CD14-positive monocyte (primary cell): Measurements from ENCODE around the gene RNASE4. TPM values are rescaled to one million over a fixed set of nuclear protein-coding genes. Genes with fewer than 3 reads are reported as not detected.

Experiments
- DNase-seq, 3 donors: peaks; one replicate each; pipeline ENCODE4 v3.0.0-alpha.2; 2011 to 2022
- H2AFZ ChIP-seq: 2 replicates; pipeline ENCODE4 v1.6.0; 2012; ENCODE audit warnings: mild to moderate bottlenecking, low read depth, low read length, inconsistent platforms; ENCODE audit not compliant: insufficient read depth, poor library complexity, severe bottlenecking
- H3K27ac ChIP-seq, 2 donors: 1 replicate in 1 of 2; 2 replicates in 1 of 2; pipeline ENCODE4 v1.5.1; 2012 to 2013; ENCODE audit warnings: low read length in 2 of 2, control low read depth in 1 of 2, inconsistent platforms in 1 of 2, low read depth in 1 of 2, mild to moderate bottlenecking in 1 of 2
- H3K27me3 ChIP-seq, 2 donors: one replicate each; pipeline versions ENCODE4 v1.6.0 to v1.6.1; 2011 to 2013; ENCODE audit warnings: low read length in 2 of 2; ENCODE audit not compliant: control insufficient read depth in 2 of 2, insufficient read depth in 2 of 2
- H3K36me3 ChIP-seq, 2 donors: replicated peaks in 1 of 2; 1 replicate in 1 of 2; 2 replicates in 1 of 2; pipeline versions ENCODE4 v1.5.1 to v1.6.1; 2012 to 2013; ENCODE audit warnings: low read length in 2 of 2, control low read depth in 1 of 2, inconsistent platforms in 1 of 2, mild to moderate bottlenecking in 1 of 2; ENCODE audit not compliant: insufficient read depth in 2 of 2, control insufficient read depth in 1 of 2
- H3K4me1 ChIP-seq, 2 donors: 1 replicate in 1 of 2; 2 replicates in 1 of 2; pipeline versions ENCODE4 v1.5.1 to v1.6.1; 2012 to 2013; ENCODE audit warnings: low read length in 2 of 2, control low read depth in 1 of 2, inconsistent platforms in 1 of 2, mild to moderate bottlenecking in 1 of 2, moderate library complexity in 1 of 2; ENCODE audit not compliant: insufficient read depth in 2 of 2, control insufficient read depth in 1 of 2
- H3K4me2 ChIP-seq: replicated peaks from 2 replicates; pipeline ENCODE3; 2012; ENCODE audit warnings: low read length, moderate library complexity, mild to moderate bottlenecking; ENCODE audit not compliant: poor library complexity, severe bottlenecking; ENCODE audit errors: extremely low read depth
- H3K4me3 ChIP-seq, 3 experiments: fragments of 200-600 bp in 1 of 3; sonication (generic) in 1 of 3; replicated peaks in 1 of 3; 1 replicate in 2 of 3; 2 replicates in 1 of 3; pipeline ENCODE4 v1.5.1; 2011 to 2013; ENCODE audit warnings: low read length in 3 of 3, mild to moderate bottlenecking in 3 of 3, control low read depth in 2 of 3, low read depth in 2 of 3, inconsistent platforms in 1 of 3, moderate library complexity in 1 of 3
- H3K79me2 ChIP-seq: 2 replicates; pipeline ENCODE4 v1.6.0; 2012; ENCODE audit warnings: mild to moderate bottlenecking, control low read depth, inconsistent platforms, low read length, moderate library complexity; ENCODE audit not compliant: insufficient read depth
- H3K9ac ChIP-seq: 2 replicates; pipeline ENCODE4 v1.6.0; 2017; ENCODE audit warnings: low read length, mild to moderate bottlenecking; ENCODE audit not compliant: insufficient read depth, poor library complexity, severe bottlenecking
- H3K9me3 ChIP-seq, 2 donors: replicated peaks in 1 of 2; 1 replicate in 1 of 2; 2 replicates in 1 of 2; pipeline versions ENCODE4 v1.5.1 to v1.6.1; 2012 to 2013; ENCODE audit warnings: low read length in 2 of 2, control low read depth in 1 of 2; ENCODE audit not compliant: control insufficient read depth in 1 of 2, insufficient read depth in 1 of 2
- H4K20me1 ChIP-seq: 2 replicates; pipeline ENCODE4 v1.6.0; 2012; ENCODE audit warnings: mild to moderate bottlenecking, low read length, control low read depth, moderate library complexity; ENCODE audit not compliant: insufficient read depth
- H3K27ac Mint-ChIP-seq, 7 donors: one replicate each; pipeline ENCODE4 v1.8.0; 2020; ENCODE audit warnings: mild to moderate bottlenecking in 7 of 7, mixed read lengths in 7 of 7, moderate library complexity in 6 of 7, inconsistent platforms in 2 of 7
- H3K27me3 Mint-ChIP-seq, 3 donors: one replicate each; pipeline ENCODE4 v1.8.0; 2021 to 2022; ENCODE audit warnings: low read depth in 3 of 3, mild to moderate bottlenecking in 3 of 3, mixed read lengths in 3 of 3, moderate library complexity in 3 of 3, inconsistent platforms in 1 of 3
- H3K36me3 Mint-ChIP-seq, 2 donors: one replicate each; pipeline ENCODE4 v1.8.0; 2020; ENCODE audit warnings: mixed read lengths in 2 of 2, inconsistent platforms in 1 of 2, mild to moderate bottlenecking in 1 of 2
- H3K4me1 Mint-ChIP-seq: one replicate; pipeline ENCODE4 v1.8.0; 2020; ENCODE audit warnings: mild to moderate bottlenecking, mixed read lengths
- H3K4me3 Mint-ChIP-seq, 2 donors: one replicate each; pipeline ENCODE4 v1.8.0; 2020; ENCODE audit warnings: mild to moderate bottlenecking in 2 of 2, mixed read lengths in 2 of 2, moderate library complexity in 1 of 2
- H3K9me3 Mint-ChIP-seq, 7 donors: one replicate each; pipeline ENCODE4 v1.8.0; 2020 to 2022; ENCODE audit warnings: mixed read lengths in 7 of 7, mild to moderate bottlenecking in 6 of 7, moderate library complexity in 6 of 7, inconsistent platforms in 2 of 7
- CTCF ChIP-seq: fragments of 200-600 bp; IDR thresholded peaks from one replicate; pipeline ENCODE4 v1.8.0; 2022; ENCODE audit warnings: antibody characterized with exemption, mild to moderate bottlenecking
- WGBS: methylation state at CpG from one replicate; pipeline ENCODE4 v1.1.5; 2013; ENCODE audit warnings: missing lambda C conversion rate; ENCODE audit not compliant: insufficient coverage; 5-methylcytosine and 5-hydroxymethylcytosine counted together
- intact Hi-C, 2 donors: fragments of 100-400 bp; cut with micrococcal nuclease; formaldehyde crosslinking; loops; one replicate each; pipeline versions ENCODE4 v1.15.0 to v1.15.1; 2023
- polyA plus RNA-seq, 3 donors: library from polyadenylated mRNA; depleted of rRNA in 1 of 3; unstranded in 2 of 3; stranded (reverse) in 1 of 3; fragments of 300-500 nt in 2 of 3; fragments of >200 nt in 1 of 3; fragmentation: Illumina TruSeq in 2 of 3; gene quantifications; 1 replicate in 2 of 3; 2 replicates in 1 of 3; pipeline ENCODE4 v1.2.3, GENCODE V29; 2012 to 2021

The RNASE4 gene
- polyA plus RNA-seq, 3 donors, result 18.5 to 85.8 (median 49.1) TPM

- H3K36me3 ChIP-seq, result no peaks in the 10 kb centered on the region
- no peaks in the 10 kb centered on the region for H3K79me2 ChIP-seq
- intact Hi-C loops, result no loop called here
- no peak for TF ChIP-seq CTCF
- no peak for DNase-seq
- no peaks in the 10 kb centered on the region for H3K4me1 ChIP-seq
- no peak overlapping the region for H3K4me3 ChIP-seq
- Mint-ChIP-seq H3K4me1 (peaks cover 2% of the 10 kb centered on the region), H3K36me3 (no peaks in the 10 kb centered on the region), H3K27me3 (peaks cover 0 to 1% (median 0%) of the 10 kb centered on the region in 3 donors), H3K4me3 (no peak overlapping the region), H3K9me3 (peaks cover 0 to 4% (median 0%) of the 10 kb centered on the region in 7 donors), H3K27ac (no peak overlapping the region)
- H3K9ac ChIP-seq, result no peak overlapping the region
- no peaks in the 10 kb centered on the region for H4K20me1 ChIP-seq
- H2AFZ ChIP-seq, result no peak overlapping the region
- no peak overlapping the region for H3K4me2 ChIP-seq
- no peaks in the 10 kb centered on the region for H3K27me3 ChIP-seq
- no peak overlapping the region for H3K27ac ChIP-seq
- H3K9me3 ChIP-seq, result peaks cover 4 to 7% of the 10 kb centered on the region in 2 donors
- WGBS, result no CpG with 5 or more reads among the region's 4 CpGs
Measured at GRCh38 chr14:20706657-20707355, 22.4 kb downstream of the RNASE4 start.

- WGBS, result no CpG with 5 or more reads among the region's 2 CpGs
- no peak overlapping the region for H2AFZ ChIP-seq
- H3K4me1 Mint-ChIP-seq, result peaks cover 2% of the 10 kb centered on the region
- no peak overlapping the region for H3K9ac ChIP-seq
- no peaks in the 10 kb centered on the region for H3K36me3 ChIP-seq
- H3K4me2 ChIP-seq, result no peak overlapping the region
- H3K4me3 ChIP-seq, result no peak overlapping the region
- H3K4me3 Mint-ChIP-seq, result no peak overlapping the region
- no peak for DNase-seq
- no peak for TF ChIP-seq CTCF
- H3K4me1 ChIP-seq, result no peaks in the 10 kb centered on the region
- no peaks in the 10 kb centered on the region for H3K79me2 ChIP-seq
- no peak overlapping the region for H3K27ac ChIP-seq
- H3K9me3 Mint-ChIP-seq, result peaks cover 0 to 4% (median 0%) of the 10 kb centered on the region in 7 donors
- peaks cover 4 to 7% of the 10 kb centered on the region in 2 donors for H3K9me3 ChIP-seq
- H3K27me3 Mint-ChIP-seq, result peaks cover 0 to 1% (median 0%) of the 10 kb centered on the region in 3 donors
- no peak overlapping the region for H3K27ac Mint-ChIP-seq
- intact Hi-C loops, result no loop called here
- H4K20me1 ChIP-seq, result no peaks in the 10 kb centered on the region
- no peaks in the 10 kb centered on the region for H3K27me3 ChIP-seq
- H3K36me3 Mint-ChIP-seq, result no peaks in the 10 kb centered on the region
Measured at GRCh38 chr14:20707622-20708021, 23.3 kb downstream of the RNASE4 start.
